CD4-positive, alpha-beta T cell treated with Interleukin-4 for 4 hours (primary cell): ENCODE data around the gene NCBP3.
"Not testable (repeated sequence)": the region's sequence is repeated elsewhere in the genome, so short reads cannot be mapped to it uniquely, and the experiment has no call there.

Experiments
- DNase-seq: peaks from one replicate; pipeline ENCODE4 v3.0.0-alpha.2; 2020

Gene NCBP3

GRCh38 chr17:3846437-3847164, 555 bp upstream of the NCBP3 start:
- no peak for DNase-seq

GRCh38 chr17:3845291-3845620, 790 bp downstream of the NCBP3 start:
- peak; percentile 40 for DNase-seq

- DNase-seq, result not testable (repeated sequence)
Observed at GRCh38 chr17:3844556-3844955, 1.5 kb downstream of the NCBP3 start.

GRCh38 chr17:3843935-3844516, 2.0 kb downstream of the NCBP3 start:
- peak; percentile 47 for DNase-seq

GRCh38 chr17:3838206-3838605, 7.8 kb downstream of the NCBP3 start:
- no peak for DNase-seq

GRCh38 chr17:3836551-3836950, 9.5 kb downstream of the NCBP3 start:
- DNase-seq, result no peak

- no peak for DNase-seq
Observed at GRCh38 chr17:3835410-3836229, 10.4 kb downstream of the NCBP3 start.

GRCh38 chr17:3834811-3835210, 11.2 kb downstream of the NCBP3 start:
- no peak for DNase-seq

- no peak for DNase-seq
Observed at GRCh38 chr17:3828852-3829232, 17.2 kb downstream of the NCBP3 start.

GRCh38 chr17:3828151-3828851, 17.7 kb downstream of the NCBP3 start:
- DNase-seq, result no peak

GRCh38 chr17:3827124-3827773, 18.8 kb downstream of the NCBP3 start:
- peak; percentile 73 for DNase-seq

GRCh38 chr17:3826191-3826590, 19.9 kb downstream of the NCBP3 start:
- peak; percentile 16 for DNase-seq

- no peak for DNase-seq
Observed at GRCh38 chr17:3821101-3821500, 24.9 kb downstream of the NCBP3 start.

- no peak for DNase-seq
Observed at GRCh38 chr17:3818786-3819185, 27.3 kb downstream of the NCBP3 start.

- DNase-seq, result no peak
Observed at GRCh38 chr17:3817851-3818605, 28.0 kb downstream of the NCBP3 start.

GRCh38 chr17:3815925-3816324, 30.1 kb downstream of the NCBP3 start:
- no peak for DNase-seq

- DNase-seq, result no peak
Observed at GRCh38 chr17:3815122-3815521, 30.9 kb downstream of the NCBP3 start.

GRCh38 chr17:3814361-3814760, 31.7 kb downstream of the NCBP3 start:
- no peak for DNase-seq

- DNase-seq, result no peak
Observed at GRCh38 chr17:3813171-3813570, 32.9 kb downstream of the NCBP3 start.

- DNase-seq, result no peak
Observed at GRCh38 chr17:3812771-3813170, 33.3 kb downstream of the NCBP3 start.

GRCh38 chr17:3812284-3812683, 33.8 kb downstream of the NCBP3 start:
- DNase-seq, result no peak

GRCh38 chr17:3810019-3810418, 36.0 kb downstream of the NCBP3 start:
- no peak for DNase-seq
